PC-3 (cell line): Measurements from ENCODE around the gene EEPD1. TPM values are rescaled to one million over a fixed set of nuclear protein-coding genes. Genes with fewer than 3 reads are reported as not detected.

Experiments
- ATAC-seq: fragments of 200-7000 bp; cut with Tn5 transposase; 2 replicates; pipeline ENCODE4 v1.9.1; 2020; ENCODE audit warnings: mild to moderate bottlenecking, moderate library complexity
- BruUV-seq: library from RNA; stranded (reverse); fragments of 400-500 nt; replicated peaks from 2 replicates; lab custom pipeline; 2021; lab: Mats Ljungman, UMichigan
- CTCF ChIA-PET: fragments of 300-600 bp; sonication (Branson Sonifier 250); formaldehyde crosslinking; loops from one replicate; lab custom pipeline; 2022; ENCODE audit warnings: antibody characterized with exemption; lab: Charles Lee
- POLR2A ChIA-PET: fragments of 300-600 bp; sonication (Branson Sonifier 250); formaldehyde crosslinking; loops from one replicate; lab custom pipeline; 2022; ENCODE audit warnings: antibody characterized with exemption; ENCODE audit not compliant: unreplicated experiment; lab: Charles Lee
- DNase-seq: peaks from one replicate; pipeline ENCODE4 v3.0.0-alpha.2; 2015
- H2AFZ ChIP-seq: fragments of 300-600 bp; sonication (generic); 2 replicates; pipeline ENCODE4 v1.6.0; 2016; ENCODE audit warnings: antibody characterized with exemption, low read length
- H3F3A ChIP-seq: fragments of 300-600 bp; sonication (generic); one replicate; pipeline ENCODE4 v1.6.0; 2017; ENCODE audit warnings: antibody characterized with exemption, low read length, control low read depth, mild to moderate bottlenecking; ENCODE audit not compliant: unreplicated experiment
- H3K27ac ChIP-seq: fragments of 300-600 bp; sonication (generic); 2 replicates; pipeline ENCODE4 v1.5.1; 2016; ENCODE audit warnings: mild to moderate bottlenecking, low read length
- H3K27me3 ChIP-seq: fragments of 300-600 bp; sonication (generic); 2 replicates; pipeline ENCODE4 v1.6.1; 2016; ENCODE audit warnings: low read length, mixed read lengths
- H3K36me3 ChIP-seq: fragments of 300-600 bp; sonication (generic); 2 replicates; pipeline ENCODE4 v1.6.1; 2016; ENCODE audit warnings: low read depth, mixed run types, low read length, mixed read lengths
- H3K4me1 ChIP-seq: fragments of 300-600 bp; sonication (generic); 2 replicates; pipeline ENCODE4 v1.5.1; 2016; ENCODE audit warnings: low read length; ENCODE audit not compliant: insufficient read depth
- H3K4me2 ChIP-seq: fragments of 300-600 bp; sonication (generic); 2 replicates; pipeline ENCODE4 v1.6.0; 2016; ENCODE audit warnings: low read length
- H3K4me3 ChIP-seq: fragments of 300-600 bp; sonication (generic); 2 replicates; pipeline ENCODE4 v1.5.1; 2016; ENCODE audit warnings: mild to moderate bottlenecking, low read length, mixed read lengths
- H3K79me2 ChIP-seq: fragments of 300-600 bp; sonication (generic); 2 replicates; pipeline ENCODE4 v1.6.1; 2017; ENCODE audit warnings: low read length, mixed read lengths
- H3K9ac ChIP-seq: fragments of 300-600 bp; sonication (generic); 2 replicates; pipeline ENCODE4 v1.6.0; 2016; ENCODE audit warnings: mild to moderate bottlenecking, low read length
- H3K9me2 ChIP-seq: fragments of 300-600 bp; sonication (generic); replicated peaks from 2 replicates; pipeline ENCODE4 v1.6.1; 2016; ENCODE audit warnings: mixed run types, low read length, mixed read lengths
- H3K9me3 ChIP-seq: fragments of 300-600 bp; sonication (generic); 2 replicates; pipeline ENCODE4 v1.6.1; 2016; ENCODE audit warnings: low read length, mixed read lengths
- H4K20me1 ChIP-seq: fragments of 300-600 bp; sonication (generic); 2 replicates; pipeline ENCODE4 v1.6.1; 2016; ENCODE audit warnings: low read length, mixed read lengths
- EZH2 ChIP-seq: fragments of 300-600 bp; sonication (generic); IDR thresholded peaks from one replicate; pipeline ENCODE4 v1.6.1; 2017; ENCODE audit warnings: antibody characterized with exemption, mild to moderate bottlenecking, low read length; ENCODE audit not compliant: unreplicated experiment
- EZH2phosphoT487 ChIP-seq: fragments of 300-600 bp; sonication (generic); IDR thresholded peaks from 2 replicates; pipeline ENCODE4 v1.6.1; 2018; ENCODE audit warnings: mild to moderate bottlenecking, antibody characterized with exemption, low read length, borderline replicate concordance
- intact Hi-C: fragments of 100-400 bp; cut with micrococcal nuclease; formaldehyde crosslinking; loops from 2 replicates; pipeline ENCODE4 v1.9.0; 2023
- total RNA-seq: library from RNA; depleted of rRNA; stranded (reverse); fragments of >200 nt; gene quantifications from 2 replicates; pipeline ENCODE4 v1.2.3, GENCODE V29; 2014
- TF ChIP-seq, protein P1 (sequence below): fragments of 300-600 bp; sonication (generic); conservative IDR thresholded peaks from 2 replicates; pipeline ENCODE4 v1.5.1; 2017; ENCODE audit warnings: antibody characterized with exemption, low read depth, mild to moderate bottlenecking, low read length

EEPD1 gene
- total RNA-seq, 1 experiment from 2014 or later, result 28.3 TPM

- Histone ChIP-seq H3K9ac (no peak overlapping the region), H3F3A (peaks cover 4% of the 10 kb centered on the region), H3K79me2 (peaks cover 20% of the 10 kb centered on the region), H3K9me3 (no peaks in the 10 kb centered on the region), H4K20me1 (no peaks in the 10 kb centered on the region), H3K4me1 (peaks cover 65% of the 10 kb centered on the region), H3K27me3 (no peaks in the 10 kb centered on the region), H3K27ac (no peak overlapping the region), H3K36me3 (peaks cover 3% of the 10 kb centered on the region; the same call in 1 of the 2 replicates), H3K9me2 (no peaks in the 10 kb centered on the region), H2AFZ (no peak overlapping the region), H3K4me3 (no peak overlapping the region), H3K4me2 (no peak overlapping the region)
- DNase-seq (no peak), ATAC-seq (no peak)
- CTCF ChIA-PET, result no interaction called here
- TF ChIP-seq, protein P1, sequence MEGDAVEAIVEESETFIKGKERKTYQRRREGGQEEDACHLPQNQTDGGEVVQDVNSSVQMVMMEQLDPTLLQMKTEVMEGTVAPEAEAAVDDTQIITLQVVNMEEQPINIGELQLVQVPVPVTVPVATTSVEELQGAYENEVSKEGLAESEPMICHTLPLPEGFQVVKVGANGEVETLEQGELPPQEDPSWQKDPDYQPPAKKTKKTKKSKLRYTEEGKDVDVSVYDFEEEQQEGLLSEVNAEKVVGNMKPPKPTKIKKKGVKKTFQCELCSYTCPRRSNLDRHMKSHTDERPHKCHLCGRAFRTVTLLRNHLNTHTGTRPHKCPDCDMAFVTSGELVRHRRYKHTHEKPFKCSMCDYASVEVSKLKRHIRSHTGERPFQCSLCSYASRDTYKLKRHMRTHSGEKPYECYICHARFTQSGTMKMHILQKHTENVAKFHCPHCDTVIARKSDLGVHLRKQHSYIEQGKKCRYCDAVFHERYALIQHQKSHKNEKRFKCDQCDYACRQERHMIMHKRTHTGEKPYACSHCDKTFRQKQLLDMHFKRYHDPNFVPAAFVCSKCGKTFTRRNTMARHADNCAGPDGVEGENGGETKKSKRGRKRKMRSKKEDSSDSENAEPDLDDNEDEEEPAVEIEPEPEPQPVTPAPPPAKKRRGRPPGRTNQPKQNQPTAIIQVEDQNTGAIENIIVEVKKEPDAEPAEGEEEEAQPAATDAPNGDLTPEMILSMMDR, result no peak
- TF ChIP-seq EZH2phosphoT487 (no peak), EZH2 (no peak)
- no TSS peak for BruUV-seq
- POLR2A ChIA-PET, result no interaction called here
- intact Hi-C loops, result no loop called here
These were observed 130.1 kb downstream of the EEPD1 start for GRCh38 chr7:36283181-36283580.

DNA sequence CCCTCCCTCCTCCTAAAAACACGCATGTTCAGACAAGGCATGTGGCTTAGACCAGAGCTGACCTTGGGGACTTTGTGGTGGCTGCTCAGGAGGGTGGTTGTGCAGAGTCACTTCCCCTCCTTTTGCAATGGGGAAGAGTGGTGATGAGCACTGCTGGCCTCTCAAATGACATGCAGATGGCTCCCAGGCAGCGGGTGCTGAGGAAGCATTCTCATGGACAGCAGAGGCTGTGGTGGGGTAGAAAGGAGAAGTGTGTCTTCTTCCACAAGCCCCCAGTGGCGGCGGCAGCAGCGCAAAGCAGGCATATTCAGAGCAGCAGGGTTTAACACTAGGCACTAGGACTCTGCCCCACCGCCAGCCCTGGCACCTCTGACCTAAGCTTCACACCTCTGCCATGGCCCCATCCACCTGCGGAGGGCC is 130.7 kb downstream of the EEPD1 start:
- Histone ChIP-seq H3K27me3 (no peaks in the 10 kb centered on the region), H4K20me1 (no peaks in the 10 kb centered on the region), H3K4me3 (no peak overlapping the region), H3K36me3 (peaks cover 8% of the 10 kb centered on the region; the same call in 1 of the 2 replicates), H3K27ac (no peak overlapping the region), H3F3A (no peaks in the 10 kb centered on the region), H3K4me1 (peaks cover 63% of the 10 kb centered on the region), H3K9ac (no peak overlapping the region), H3K9me3 (no peaks in the 10 kb centered on the region), H3K9me2 (no peaks in the 10 kb centered on the region), H3K4me2 (no peak overlapping the region), H2AFZ (no peak overlapping the region), H3K79me2 (peaks cover 23% of the 10 kb centered on the region)
- TF ChIP-seq EZH2phosphoT487, result no peak
- TF ChIP-seq EZH2, result no peak
- CTCF ChIA-PET, result no interaction called here
- no TSS peak for BruUV-seq
- DNase-seq (no peak), ATAC-seq (no peak)
- POLR2A ChIA-PET, result no interaction called here
- intact Hi-C loops, result no loop called here

GRCh38 chr7:36284456-36285090 is 131.5 kb downstream of the EEPD1 start:
- DNase-seq (no peak), ATAC-seq (no peak)
- H3F3A ChIP-seq, result no peaks in the 10 kb centered on the region
- BruUV-seq, result no TSS peak
- H3K4me1 ChIP-seq, result peaks cover 62% of the 10 kb centered on the region
- H3K36me3 ChIP-seq, result peaks cover 11% of the 10 kb centered on the region; the same call in 1 of the 2 replicates
- no peaks in the 10 kb centered on the region for H4K20me1 ChIP-seq
- H3K4me2 ChIP-seq, result no peak overlapping the region
- H3K27me3 ChIP-seq, result no peaks in the 10 kb centered on the region
- H3K4me3 ChIP-seq, result no peak overlapping the region
- TF ChIP-seq, protein P1, result no peak
- TF ChIP-seq EZH2 (no peak), EZH2phosphoT487 (no peak)
- H3K27ac ChIP-seq, result no peak overlapping the region
- POLR2A ChIA-PET, result no interaction called here
- no peak overlapping the region for H3K9ac ChIP-seq
- peaks cover 20% of the 10 kb centered on the region for H3K79me2 ChIP-seq
- CTCF ChIA-PET, result no interaction called here
- intact Hi-C loops, result no loop called here
- no peaks in the 10 kb centered on the region for H3K9me3 ChIP-seq
- no peak overlapping the region for H2AFZ ChIP-seq
- H3K9me2 ChIP-seq, result no peaks in the 10 kb centered on the region
